Stimulated activated effector memory CD8-positive, alpha-beta T cell treated with anti-CD3 and anti-CD28 coated beads, Interleukin-12 subunit alpha, Interleukin-12 subunit beta, amount 100 ng/mL, for 72 hours (primary cell): ENCODE measurements around the gene ZFYVE21.
"Not testable (repeated sequence)": the region's sequence is repeated elsewhere in the genome, so short reads cannot be mapped to it uniquely, and the experiment has no call there.

Experiments used
- ATAC-seq: fragments of 150-1000 bp; cut with Tn5 transposase; 2 replicates; pipeline ENCODE4 v1.10.0; 2021
- DNase-seq, 2 donors: peaks; one replicate each; pipeline ENCODE4 v3.0.0; 2021 to 2022; ENCODE audit warnings: low spot score in 2 of 2
- H3K27ac Mint-ChIP-seq: one replicate; pipeline ENCODE4 v1.8.0; 2022; ENCODE audit warnings: mild to moderate bottlenecking, mixed read lengths
- H3K36me3 Mint-ChIP-seq: one replicate; pipeline ENCODE4 v1.8.0; 2022; ENCODE audit warnings: mild to moderate bottlenecking, mixed read lengths
- H3K4me1 Mint-ChIP-seq: one replicate; pipeline ENCODE4 v1.8.0; 2022; ENCODE audit warnings: mixed read lengths
- H3K4me3 Mint-ChIP-seq: one replicate; pipeline ENCODE4 v1.8.0; 2022; ENCODE audit warnings: mild to moderate bottlenecking, mixed read lengths
- H3K9me3 Mint-ChIP-seq: one replicate; pipeline ENCODE4 v1.8.0; 2022; ENCODE audit warnings: mixed read lengths

Gene ZFYVE21

DNA sequence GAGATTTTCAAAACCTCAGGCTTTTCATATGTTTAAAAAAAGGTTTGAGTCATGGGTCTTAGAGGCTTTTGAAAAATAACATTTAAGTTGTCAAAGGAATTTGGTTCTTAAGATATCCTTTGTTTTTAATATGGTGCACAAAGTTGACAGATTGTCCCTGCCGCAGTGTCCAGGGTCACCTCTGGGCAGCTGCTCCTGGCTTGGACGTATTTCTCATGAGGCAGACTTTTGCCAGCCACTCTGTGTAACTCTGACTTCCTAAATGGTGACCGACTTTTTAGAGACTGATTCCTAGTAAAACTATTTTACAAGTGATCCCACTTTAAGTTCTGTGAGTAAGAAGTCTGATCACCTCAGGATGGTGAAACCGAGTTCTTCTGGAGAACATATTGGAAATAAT is 27.9 kb upstream of the ZFYVE21 start:
- H3K36me3 Mint-ChIP-seq, result peaks cover 98% of the 10 kb centered on the region
- H3K27ac Mint-ChIP-seq, result no peak overlapping the region
- ATAC-seq, result no peak
- no peak for DNase-seq
- no peaks in the 10 kb centered on the region for H3K9me3 Mint-ChIP-seq
- no peaks in the 10 kb centered on the region for H3K4me1 Mint-ChIP-seq
- H3K4me3 Mint-ChIP-seq, result no peak overlapping the region

DNA sequence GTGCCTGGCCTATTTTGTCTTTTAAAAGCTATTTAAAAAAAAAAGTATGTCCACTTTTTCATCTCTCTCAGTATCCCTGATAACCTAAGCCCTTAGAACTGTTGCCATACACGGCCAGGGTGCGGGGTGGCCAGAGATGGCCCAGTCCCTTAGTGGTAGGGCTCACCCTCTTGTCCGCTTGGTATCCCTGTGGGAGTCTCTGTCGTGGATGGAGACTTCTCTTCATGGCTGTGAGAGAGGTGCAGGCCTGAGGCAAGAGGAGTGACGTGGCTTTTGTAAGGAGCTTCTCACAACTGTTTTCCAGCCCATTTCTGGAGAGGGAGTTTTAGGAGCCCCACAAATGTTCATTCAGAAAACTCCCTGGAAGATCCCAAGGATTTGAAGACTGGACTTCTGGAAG is 27.2 kb upstream of the ZFYVE21 start:
- H3K4me1 Mint-ChIP-seq, result no peaks in the 10 kb centered on the region

DNA sequence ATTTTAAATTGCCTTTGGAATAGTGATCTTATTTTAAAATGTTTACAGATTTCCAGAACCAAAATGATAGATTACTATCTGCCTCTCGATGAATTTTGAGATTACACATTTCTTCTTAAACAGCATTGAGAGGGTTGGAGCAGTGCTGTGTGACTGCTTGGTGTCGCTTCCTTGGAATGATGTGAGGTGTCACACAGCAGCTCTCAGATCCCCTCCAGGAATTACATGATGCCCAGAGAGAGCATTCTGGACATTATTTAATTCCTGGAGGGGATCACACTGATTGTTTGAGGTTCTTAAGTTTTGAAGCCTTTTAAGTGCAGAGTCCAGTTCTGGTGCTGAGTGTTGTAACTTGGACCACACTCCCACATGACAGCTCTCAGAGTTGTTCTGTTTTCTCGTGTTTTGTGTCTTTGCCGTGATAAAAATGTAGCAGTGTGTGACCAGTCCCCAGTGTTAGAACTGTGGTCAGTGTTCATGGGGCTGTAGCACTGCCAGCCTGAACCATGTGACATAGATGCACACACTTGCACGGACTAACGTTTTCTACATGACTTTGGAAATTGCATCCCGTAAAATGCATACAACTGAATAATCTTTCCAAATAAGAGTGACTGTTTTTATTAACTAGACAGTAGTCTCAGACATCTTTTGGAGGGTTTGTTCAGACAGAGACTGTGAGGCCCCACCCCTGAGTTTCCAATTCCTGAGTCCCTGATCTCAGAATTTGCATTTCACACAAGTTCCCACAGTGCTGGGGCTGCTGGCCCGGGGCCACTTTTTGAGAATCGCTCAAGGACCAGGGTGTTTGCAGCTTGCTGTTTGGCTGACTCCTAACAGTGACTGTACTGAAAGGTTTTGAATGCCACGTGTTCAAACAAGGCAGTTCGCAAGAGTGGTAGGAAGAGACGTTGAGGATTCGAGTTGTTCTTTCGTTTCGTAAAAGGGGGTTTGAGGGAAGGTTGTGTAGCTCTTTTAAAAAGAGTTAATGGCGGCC is 26.4 kb upstream of the ZFYVE21 start:
- ATAC-seq, result no peak

More for the DNA sequence above, 27.2 kb upstream of the ZFYVE21 start:
- Mint-ChIP-seq H3K27ac (no peak overlapping the region), H3K4me3 (no peak overlapping the region), H3K36me3 (peaks cover 98% of the 10 kb centered on the region), H3K9me3 (no peaks in the 10 kb centered on the region)
- DNase-seq, result no peak
- ATAC-seq, result no peak

DNA sequence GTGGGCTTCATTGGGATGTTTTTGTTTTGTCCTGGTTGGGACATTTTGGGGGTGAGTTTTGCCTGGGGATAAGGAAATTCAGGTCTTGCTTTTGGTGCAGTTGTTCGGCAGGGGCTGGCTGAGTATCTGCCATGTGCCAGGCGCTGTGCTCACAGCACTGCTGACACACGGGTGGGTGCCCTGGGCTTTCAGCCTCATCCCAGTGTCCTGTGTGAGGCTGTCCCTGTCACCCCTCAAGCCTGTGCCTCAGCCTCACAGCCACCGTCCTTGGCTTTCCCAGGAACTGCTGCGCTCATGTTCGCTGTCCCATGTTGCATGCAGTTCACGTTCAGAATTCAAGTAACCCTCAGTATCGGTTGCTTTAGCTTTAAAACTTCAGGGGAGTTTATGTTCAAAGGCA is 25.3 kb upstream of the ZFYVE21 start:
- no peak overlapping the region for H3K4me3 Mint-ChIP-seq
- peaks cover 96% of the 10 kb centered on the region for H3K36me3 Mint-ChIP-seq
- no peaks in the 10 kb centered on the region for H3K9me3 Mint-ChIP-seq
- peak overlapping the region; percentile 6 for H3K27ac Mint-ChIP-seq
- ATAC-seq, result no peak
- no peak for DNase-seq
- H3K4me1 Mint-ChIP-seq, result no peaks in the 10 kb centered on the region

More for the DNA sequence above, 26.4 kb upstream of the ZFYVE21 start:
- Mint-ChIP-seq H3K9me3 (no peaks in the 10 kb centered on the region), H3K27ac (no peak overlapping the region), H3K36me3 (peaks cover 99% of the 10 kb centered on the region), H3K4me3 (no peak overlapping the region), H3K4me1 (no peaks in the 10 kb centered on the region)
- no peak for DNase-seq

DNA sequence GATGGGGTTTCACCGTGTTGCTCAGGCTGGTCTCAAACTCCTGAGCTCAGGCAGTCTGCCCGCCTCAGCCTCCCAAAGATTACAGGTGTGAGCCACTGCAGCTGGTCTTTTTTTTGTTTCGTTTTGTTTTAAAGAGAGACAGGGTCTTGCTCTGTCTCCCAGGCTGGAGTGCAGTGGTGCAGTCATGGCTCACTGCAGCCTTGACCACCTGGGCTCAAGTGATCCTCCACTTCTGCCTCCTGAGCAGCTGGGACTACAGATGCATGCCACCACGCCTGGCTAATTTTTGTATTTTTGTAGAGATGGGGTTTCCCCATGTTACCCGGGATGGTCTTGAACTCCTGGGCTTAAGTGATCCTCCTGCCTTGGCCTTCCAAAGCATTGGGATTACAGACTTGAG is 24.0 kb upstream of the ZFYVE21 start:
- H3K27ac Mint-ChIP-seq, ATAC-seq, H3K4me3 Mint-ChIP-seq, DNase-seq, H3K9me3 Mint-ChIP-seq, H3K4me1 Mint-ChIP-seq: not testable (repeated sequence)
- H3K36me3 Mint-ChIP-seq, result peaks cover 87% of the 10 kb centered on the region

DNA sequence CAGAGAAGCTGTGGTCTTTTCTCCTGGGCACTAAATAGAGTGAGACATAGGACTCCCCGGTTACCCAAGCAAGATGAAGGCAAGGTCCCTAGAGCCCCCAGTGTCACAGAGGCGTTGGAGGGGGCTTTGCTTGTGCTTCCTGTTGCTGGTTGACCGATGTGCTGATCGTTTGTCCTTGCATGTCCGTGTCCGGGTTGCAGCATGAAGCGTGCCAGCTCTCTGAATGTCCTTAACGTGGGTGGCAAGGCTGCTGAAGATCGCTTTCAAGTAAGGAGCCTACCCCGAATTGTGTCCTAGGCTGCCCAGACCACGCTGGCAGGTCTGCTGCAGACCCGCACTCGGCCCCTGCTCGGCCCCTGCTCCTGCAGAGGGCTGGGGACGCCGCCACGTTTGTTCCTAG is 23.5 kb upstream of the ZFYVE21 start:
- no peak overlapping the region for H3K27ac Mint-ChIP-seq
- H3K9me3 Mint-ChIP-seq, result no peaks in the 10 kb centered on the region
- H3K4me1 Mint-ChIP-seq, result no peaks in the 10 kb centered on the region
- H3K36me3 Mint-ChIP-seq, result peaks cover 87% of the 10 kb centered on the region
- ATAC-seq (no peak), DNase-seq (no peak)
- H3K4me3 Mint-ChIP-seq, result no peak overlapping the region

DNA sequence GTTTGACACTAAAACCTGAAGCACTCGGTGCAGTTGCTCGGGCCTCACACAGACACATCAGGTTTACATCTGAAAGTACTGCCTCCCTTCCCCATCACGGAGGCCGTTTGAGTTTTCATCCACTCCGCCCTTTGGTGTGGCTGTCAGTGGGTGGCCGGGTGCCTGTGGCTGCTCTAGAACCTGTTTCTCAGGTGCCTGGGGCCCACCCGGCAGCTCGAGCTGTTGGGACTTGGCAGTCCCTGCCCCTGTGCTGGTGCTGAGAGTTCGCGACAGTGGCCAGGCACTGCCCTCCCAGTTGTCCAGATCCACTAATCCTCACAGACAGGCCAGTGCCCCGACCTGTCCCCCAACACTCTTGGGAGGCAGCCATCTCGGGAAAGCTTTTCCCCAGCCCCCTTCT is 22.7 kb upstream of the ZFYVE21 start:
- no peak for DNase-seq
- Mint-ChIP-seq H3K4me3 (no peak overlapping the region), H3K36me3 (peaks cover 88% of the 10 kb centered on the region), H3K9me3 (no peaks in the 10 kb centered on the region), H3K27ac (no peak overlapping the region), H3K4me1 (no peaks in the 10 kb centered on the region)
- ATAC-seq, result no peak

DNA sequence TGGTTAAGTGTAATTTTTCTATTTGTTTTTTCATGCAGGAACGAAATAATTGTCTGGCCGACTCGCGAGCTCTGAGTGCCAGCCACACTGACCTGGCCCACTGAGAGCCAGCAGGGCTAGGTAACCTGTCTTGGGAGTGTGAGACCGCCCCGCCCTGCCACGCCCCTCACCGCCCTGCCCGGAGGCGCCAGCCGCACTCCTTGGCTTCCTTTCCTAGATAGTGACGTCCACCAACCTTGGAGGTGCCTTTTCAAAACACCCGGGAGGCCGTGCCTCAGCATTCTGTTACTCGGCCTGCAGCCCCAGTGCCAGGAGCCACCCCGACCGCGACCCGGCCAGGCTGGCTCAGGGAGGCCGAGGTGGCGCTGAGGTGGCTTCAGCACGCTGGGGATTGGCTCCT is 22.1 kb upstream of the ZFYVE21 start:
- Mint-ChIP-seq H3K27ac (no peak overlapping the region), H3K4me1 (no peaks in the 10 kb centered on the region), H3K9me3 (no peaks in the 10 kb centered on the region), H3K36me3 (peaks cover 88% of the 10 kb centered on the region), H3K4me3 (no peak overlapping the region)
- ATAC-seq, result no peak
- no peak for DNase-seq

DNA sequence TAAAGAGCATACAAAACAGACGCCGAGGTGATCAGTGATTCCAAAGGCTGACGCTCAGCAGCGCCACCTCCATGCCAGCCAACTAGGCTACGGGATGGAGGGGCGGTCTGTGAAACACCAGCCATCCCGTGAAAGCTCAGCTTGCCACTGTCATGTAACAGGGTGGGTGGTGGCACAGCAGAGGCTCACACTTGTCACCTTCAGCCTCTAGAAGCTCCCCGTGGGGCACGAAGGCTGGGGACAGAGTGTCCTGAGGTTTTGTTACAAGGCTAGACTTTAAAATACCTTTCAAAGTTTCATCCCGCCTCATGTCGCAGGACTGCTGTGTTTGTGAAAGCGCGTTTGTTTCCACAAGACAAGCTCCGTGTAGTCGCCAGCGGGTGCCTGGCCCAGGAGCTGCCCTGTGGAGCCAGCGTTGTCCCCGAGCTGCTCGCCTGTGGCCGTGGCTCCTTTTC is 21.0 kb upstream of the ZFYVE21 start:
- H3K9me3 Mint-ChIP-seq, result no peaks in the 10 kb centered on the region
- H3K27ac Mint-ChIP-seq, result peak overlapping the region; percentile 23
- DNase-seq (no peak), ATAC-seq (no peak)
- peaks cover 82% of the 10 kb centered on the region for H3K36me3 Mint-ChIP-seq
- no peak overlapping the region for H3K4me3 Mint-ChIP-seq
- H3K4me1 Mint-ChIP-seq, result peaks cover under 1% of the 10 kb centered on the region

DNA sequence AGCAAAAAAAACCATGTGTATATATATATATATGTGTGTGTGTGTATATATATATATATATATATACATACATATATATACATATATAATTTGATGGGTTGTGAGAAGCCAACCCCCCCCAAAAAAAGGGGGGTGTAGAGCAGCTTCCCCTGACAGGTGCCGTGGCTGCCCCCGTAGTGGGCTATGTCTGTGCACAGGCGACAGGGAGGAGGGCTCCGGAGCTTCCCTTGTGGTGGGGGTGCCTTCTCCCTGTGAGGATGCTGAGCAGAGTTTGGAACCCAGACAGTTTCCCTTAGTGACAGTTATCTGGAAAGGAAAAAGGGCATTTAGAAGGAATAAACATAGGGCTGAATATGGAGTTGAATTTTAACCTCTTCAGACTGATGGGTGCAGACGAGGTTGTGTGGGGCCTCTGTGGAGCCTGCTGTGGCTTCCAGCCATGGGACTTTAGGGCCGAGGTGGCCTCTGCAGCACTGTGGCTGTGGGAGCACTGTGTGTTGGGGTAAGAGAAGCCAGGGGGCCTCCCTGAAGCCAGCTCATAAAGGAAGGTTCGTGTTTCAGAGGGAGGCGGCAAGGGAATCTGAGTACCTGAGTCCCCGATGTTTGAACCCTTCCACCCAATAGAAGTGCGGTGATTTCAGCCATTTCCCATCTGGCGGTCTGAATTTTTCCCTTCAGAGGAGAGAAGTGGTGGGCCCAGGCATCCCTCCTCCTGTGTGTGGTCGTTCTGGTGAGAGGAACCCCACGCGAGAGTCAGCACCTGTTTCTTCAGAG is 20.1 kb upstream of the ZFYVE21 start:
- Mint-ChIP-seq H3K4me1 (peaks cover 6% of the 10 kb centered on the region), H3K36me3 (peaks cover 82% of the 10 kb centered on the region), H3K27ac (peak overlapping the region; percentile 24), H3K4me3 (no peak overlapping the region), H3K9me3 (no peaks in the 10 kb centered on the region)
- DNase-seq (no peak), ATAC-seq (no peak)

DNA sequence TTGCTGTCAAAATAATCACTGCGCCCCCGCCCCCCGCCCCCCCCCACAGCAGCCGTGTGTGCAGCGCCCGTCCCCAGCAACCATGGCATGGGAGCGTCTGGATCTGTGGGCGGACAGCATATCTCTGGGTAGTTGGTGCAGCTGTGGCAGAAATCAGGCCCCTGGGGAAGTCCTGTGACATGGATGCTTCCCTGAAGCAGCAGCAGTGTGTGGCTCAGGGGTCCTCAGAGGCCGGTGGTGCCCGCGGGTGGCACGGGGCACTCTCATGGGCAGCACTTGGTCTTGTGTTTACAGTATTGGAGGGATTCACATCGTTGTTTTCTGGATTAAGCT is 19.6 kb upstream of the ZFYVE21 start:
- Mint-ChIP-seq H3K27ac (peak overlapping the region; percentile 60), H3K4me1 (peaks cover 6% of the 10 kb centered on the region), H3K36me3 (peaks cover 79% of the 10 kb centered on the region)

DNA sequence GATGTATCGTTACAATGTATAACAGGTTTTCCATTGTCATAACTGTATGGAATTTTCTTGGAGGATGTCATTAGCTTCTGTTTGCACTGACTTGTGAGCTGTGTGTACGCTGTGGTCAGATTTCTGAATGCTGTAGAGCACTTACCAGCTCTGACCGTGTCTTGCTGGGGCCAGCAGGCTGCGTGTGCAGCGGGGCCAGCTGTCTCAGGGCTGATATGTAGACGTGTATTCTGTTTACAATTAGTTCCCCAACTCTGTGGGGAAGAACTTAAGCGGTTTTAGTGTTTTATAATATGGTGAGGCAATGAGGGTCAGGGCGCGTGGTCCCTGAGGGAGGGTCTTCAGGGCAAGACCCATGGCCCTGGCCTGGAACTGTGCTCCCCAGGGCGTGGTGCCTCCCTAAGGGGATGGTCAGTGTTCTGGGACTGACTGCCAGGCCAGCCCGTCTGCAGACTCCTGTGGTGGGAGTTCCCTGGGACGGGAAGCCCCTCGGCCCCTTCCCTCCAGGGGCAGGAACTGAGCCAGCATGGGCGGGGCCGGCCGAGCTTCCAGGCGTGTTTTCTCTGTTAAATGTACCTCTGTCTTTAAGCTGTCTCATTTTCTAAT is 19.0 kb upstream of the ZFYVE21 start:
- H3K27ac Mint-ChIP-seq, result peak overlapping the region; percentile 60
- ATAC-seq (no peak), DNase-seq (no peak)
- no peaks in the 10 kb centered on the region for H3K9me3 Mint-ChIP-seq
- no peak overlapping the region for H3K4me3 Mint-ChIP-seq
- H3K36me3 Mint-ChIP-seq, result peaks cover 77% of the 10 kb centered on the region
- H3K4me1 Mint-ChIP-seq, result peaks cover 6% of the 10 kb centered on the region

More for the DNA sequence above, 19.6 kb upstream of the ZFYVE21 start:
- DNase-seq, result no peak
- Mint-ChIP-seq H3K4me3 (no peak overlapping the region), H3K9me3 (no peaks in the 10 kb centered on the region)
- no peak for ATAC-seq

DNA sequence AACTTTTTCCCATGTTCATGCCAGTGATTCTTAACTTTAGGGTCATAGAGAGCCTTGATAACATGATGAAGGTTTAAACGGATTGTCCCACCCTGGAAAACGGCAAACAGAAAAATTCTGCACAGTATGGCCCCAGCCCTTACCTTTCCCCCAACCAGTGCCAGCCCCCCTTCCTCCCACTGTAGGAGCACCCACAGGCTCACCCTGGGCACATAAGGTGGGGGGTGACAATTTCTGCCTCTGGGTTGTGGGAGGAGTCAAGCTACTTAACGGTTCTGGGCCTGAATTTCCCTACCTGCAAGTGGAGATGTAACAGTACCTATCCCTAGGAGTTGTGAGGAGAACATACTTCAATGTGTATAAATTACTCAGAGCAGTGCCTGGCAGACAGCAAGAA is 18.4 kb upstream of the ZFYVE21 start:
- no peak overlapping the region for H3K4me3 Mint-ChIP-seq
- DNase-seq (no peak), ATAC-seq (no peak)
- peaks cover 77% of the 10 kb centered on the region for H3K36me3 Mint-ChIP-seq
- peaks cover 6% of the 10 kb centered on the region for H3K4me1 Mint-ChIP-seq
- H3K9me3 Mint-ChIP-seq, result no peaks in the 10 kb centered on the region
- H3K27ac Mint-ChIP-seq, result peak overlapping the region; percentile 86

DNA sequence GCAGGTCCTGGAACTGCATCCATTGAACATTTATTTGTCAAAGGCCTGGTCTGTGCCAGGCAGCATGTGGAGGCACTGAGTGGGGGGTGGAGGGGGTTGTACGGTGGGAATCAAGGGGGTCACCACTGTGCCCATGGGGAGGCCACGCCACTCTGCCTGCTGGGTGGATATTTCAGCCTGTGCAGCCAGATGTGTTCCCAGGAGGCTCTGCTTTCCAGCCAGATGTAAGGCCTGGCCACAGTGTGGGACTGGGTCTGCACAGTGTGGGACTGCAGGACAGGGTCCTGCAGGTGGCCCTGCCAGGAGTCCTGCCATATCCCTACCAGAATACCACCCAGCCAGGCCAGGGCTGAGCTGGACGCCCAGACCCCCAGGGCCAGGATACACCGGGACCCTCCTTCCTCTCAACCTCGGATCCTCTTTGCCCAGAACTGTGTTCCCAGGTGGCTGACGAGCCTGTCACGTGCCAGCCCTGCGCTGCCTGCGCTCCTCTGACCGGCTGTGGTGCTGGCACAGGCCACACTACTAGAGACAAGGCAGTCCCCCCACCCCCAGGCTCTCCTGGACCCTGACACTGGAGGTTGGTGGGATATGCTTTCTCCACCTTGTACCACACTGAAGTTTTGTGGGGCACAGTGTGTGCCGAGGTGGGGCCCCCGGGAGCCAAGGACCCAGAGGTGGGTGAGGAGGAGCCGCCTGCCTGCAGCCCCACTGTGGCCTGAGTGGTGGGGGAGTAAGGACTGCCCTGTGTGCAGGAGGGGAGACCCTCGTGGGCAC is 17.8 kb upstream of the ZFYVE21 start:
- DNase-seq (no peak), ATAC-seq (no peak)
- no peak overlapping the region for H3K4me3 Mint-ChIP-seq
- H3K27ac Mint-ChIP-seq, result peak overlapping the region; percentile 86
- H3K9me3 Mint-ChIP-seq, result no peaks in the 10 kb centered on the region
- peaks cover 6% of the 10 kb centered on the region for H3K4me1 Mint-ChIP-seq
- peaks cover 77% of the 10 kb centered on the region for H3K36me3 Mint-ChIP-seq
